Measurements from ENCODE around the gene ANAPC1. TPM values are rescaled to one million over a fixed set of nuclear protein-coding genes. Genes with fewer than 3 reads are reported as not detected.
A peak's percentile ranks its signal among the peaks of the same experiment; 100 is the strongest.

ANAPC1 gene
- total and polyA plus RNA-seq, 2 donors from 2014 or later = 5.8 to 33.2 TPM

DNA sequence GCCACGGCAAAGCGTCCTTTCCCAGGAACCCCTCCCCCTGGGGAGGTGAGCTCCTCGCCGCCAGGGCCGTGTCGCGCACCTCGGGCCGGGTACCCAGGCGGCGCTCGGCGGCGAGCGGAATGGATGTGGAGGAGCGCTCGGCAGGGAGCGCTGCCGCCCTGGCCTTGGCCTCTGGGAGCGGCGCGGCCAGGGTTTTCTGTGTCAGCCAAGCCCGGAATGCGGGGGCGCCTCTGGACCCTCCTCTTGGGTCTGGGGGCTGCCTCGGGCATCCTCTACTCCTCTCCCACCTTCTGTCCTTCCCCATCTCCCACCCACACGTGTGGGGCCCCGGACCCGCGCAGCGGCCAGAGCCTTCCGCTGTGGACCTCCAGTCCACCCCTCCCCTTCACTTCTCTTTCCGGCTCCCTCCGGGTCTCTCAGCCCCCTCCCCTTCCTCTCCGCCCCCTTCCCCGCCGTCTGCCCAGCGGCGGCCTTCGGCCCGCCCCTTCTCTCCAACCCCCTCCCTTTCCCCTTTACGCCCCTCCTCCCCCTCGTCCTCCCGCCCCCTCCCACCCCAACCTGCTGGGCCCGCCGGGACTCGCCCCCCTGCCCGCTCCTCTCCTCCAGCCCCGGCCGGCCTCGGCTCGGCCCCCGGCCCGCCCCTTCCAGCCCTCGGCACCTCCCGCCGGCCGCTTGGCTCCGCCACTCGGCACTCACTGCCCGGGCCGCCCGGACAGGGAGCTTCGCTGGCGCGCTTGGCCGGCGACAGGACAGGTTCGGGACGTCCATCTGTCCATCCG, 14.1 kb upstream of the ANAPC1 start, which contains the start of gene MERTK:
TSS of gene MERTK (plus strand) at position 684 of the 779 bp plus-strand sequence. CDS start 129 bp downstream, outside the sequence.
- Histone ChIP-seq H3K27ac (ENCODE audit: low read depth in 2 of 2, low read length in 2 of 2) (peak within 1 kb of the TSS; percentile 82 to 88), H3K4me1 (ENCODE audit: control insufficient read depth in 2 of 3, insufficient read depth in 2 of 3, low read depth in 1 of 3, low read length in 3 of 3) (peaks cover 3 to 21% (median 16%) of the 10 kb centered on the region in 3 donors), H3K36me3 (ENCODE audit: control insufficient read depth in 2 of 3, insufficient read depth in 3 of 3, low read length in 3 of 3) (no peaks in the 10 kb centered on the region), H3K9ac (ENCODE audit: low read length in 3 of 3) (peak within 1 kb of the TSS; percentile 42 to 83 (median 77)), H3K4me3 (ENCODE audit: low read length in 3 of 3) (peak within 1 kb of the TSS; percentile 75 to 91 (median 84)), H3K9me3 (ENCODE audit: control insufficient read depth in 2 of 3, insufficient read depth in 1 of 3, low read length in 3 of 3) (no peaks in the 10 kb centered on the region), H3K27me3 (ENCODE audit: control insufficient read depth, insufficient read depth, low read length) (no peaks in the 10 kb centered on the region)
- TF ChIP-seq, protein P1, sequence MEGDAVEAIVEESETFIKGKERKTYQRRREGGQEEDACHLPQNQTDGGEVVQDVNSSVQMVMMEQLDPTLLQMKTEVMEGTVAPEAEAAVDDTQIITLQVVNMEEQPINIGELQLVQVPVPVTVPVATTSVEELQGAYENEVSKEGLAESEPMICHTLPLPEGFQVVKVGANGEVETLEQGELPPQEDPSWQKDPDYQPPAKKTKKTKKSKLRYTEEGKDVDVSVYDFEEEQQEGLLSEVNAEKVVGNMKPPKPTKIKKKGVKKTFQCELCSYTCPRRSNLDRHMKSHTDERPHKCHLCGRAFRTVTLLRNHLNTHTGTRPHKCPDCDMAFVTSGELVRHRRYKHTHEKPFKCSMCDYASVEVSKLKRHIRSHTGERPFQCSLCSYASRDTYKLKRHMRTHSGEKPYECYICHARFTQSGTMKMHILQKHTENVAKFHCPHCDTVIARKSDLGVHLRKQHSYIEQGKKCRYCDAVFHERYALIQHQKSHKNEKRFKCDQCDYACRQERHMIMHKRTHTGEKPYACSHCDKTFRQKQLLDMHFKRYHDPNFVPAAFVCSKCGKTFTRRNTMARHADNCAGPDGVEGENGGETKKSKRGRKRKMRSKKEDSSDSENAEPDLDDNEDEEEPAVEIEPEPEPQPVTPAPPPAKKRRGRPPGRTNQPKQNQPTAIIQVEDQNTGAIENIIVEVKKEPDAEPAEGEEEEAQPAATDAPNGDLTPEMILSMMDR (IDR thresholded peaks at IDR 0.05; ENCODE audit: borderline replicate concordance, extremely low read depth, insufficient read depth) = peak; percentile 78
- intact Hi-C loops (cut with DNase I) = loop anchor here (5.0 kb wide), 1 partner anchor 149 kb away; no protein-coding TSS in a partner anchor
- DNase-seq (peak; percentile 97 to 98 (median 97)), FAIRE-seq (no peak)

DNA sequence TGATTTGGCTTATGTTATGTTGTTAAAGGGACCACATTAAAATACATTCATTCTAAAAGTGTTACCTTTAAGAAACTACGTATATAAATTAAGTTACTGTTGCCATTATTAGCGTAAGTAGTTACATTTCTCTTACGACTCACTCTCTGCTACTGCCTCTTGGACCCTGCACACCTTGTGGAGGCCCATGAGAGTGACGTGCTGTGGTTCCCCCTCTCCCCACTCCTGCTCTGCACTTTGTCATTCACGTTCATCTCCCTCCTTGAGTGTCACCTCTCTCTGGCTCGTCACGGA, 13.6 kb upstream of the ANAPC1 start:
- DNase-seq (no peak), FAIRE-seq (no peak)
- H3K36me3 ChIP-seq (ENCODE audit: control insufficient read depth in 2 of 3, insufficient read depth in 3 of 3, low read length in 3 of 3) = no peaks in the 10 kb centered on the region
- H3K27me3 ChIP-seq (ENCODE audit: control insufficient read depth, insufficient read depth, low read length) = no peaks in the 10 kb centered on the region
- H3K9me3 ChIP-seq (ENCODE audit: control insufficient read depth in 2 of 3, insufficient read depth in 1 of 3, low read length in 3 of 3) = no peaks in the 10 kb centered on the region
- peak overlapping the region; percentile 75 to 91 (median 84) for H3K4me3 ChIP-seq (ENCODE audit: low read length in 3 of 3)
- peak overlapping the region; percentile 72 to 87 for H3K27ac ChIP-seq (ENCODE audit: low read depth in 2 of 2, low read length in 2 of 2)
- peaks cover 3 to 18% (median 14%) of the 10 kb centered on the region in 3 donors for H3K4me1 ChIP-seq (ENCODE audit: control insufficient read depth in 2 of 3, insufficient read depth in 2 of 3, low read depth in 1 of 3, low read length in 3 of 3)
- peak overlapping the region; percentile 42 to 83 (median 77) for H3K9ac ChIP-seq (ENCODE audit: low read length in 3 of 3)
- intact Hi-C loops (cut with DNase I) = loop anchor here (5.0 kb wide), 1 partner anchor 150 kb away; no protein-coding TSS in a partner anchor
- TF ChIP-seq, protein P1 (IDR thresholded peaks at IDR 0.05; ENCODE audit: borderline replicate concordance, extremely low read depth, insufficient read depth) = no peak

DNA sequence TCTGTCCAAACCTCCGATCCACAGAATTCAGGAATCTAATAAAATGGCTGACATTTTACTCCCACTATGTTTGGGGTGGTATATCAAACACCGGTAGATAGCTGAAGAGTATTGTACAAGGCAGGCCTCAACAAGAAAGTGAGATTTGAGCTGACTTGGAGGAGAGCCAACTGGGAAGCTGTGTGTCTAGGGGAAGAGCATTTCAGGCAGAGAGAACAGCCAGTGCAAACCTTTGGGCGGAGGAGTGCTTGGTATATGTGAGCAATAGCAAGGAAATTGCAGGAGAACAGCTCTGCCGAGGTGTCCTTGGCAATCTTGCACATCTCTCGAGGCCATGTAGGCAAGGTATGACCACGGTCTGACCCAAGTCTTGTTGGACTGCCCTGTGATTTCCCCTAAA, 12.6 kb upstream of the ANAPC1 start:
- H3K36me3 ChIP-seq (ENCODE audit: control insufficient read depth in 2 of 3, insufficient read depth in 3 of 3, low read length in 3 of 3) = no peaks in the 10 kb centered on the region
- no peak overlapping the region for H3K4me3 ChIP-seq (ENCODE audit: low read length in 3 of 3)
- H3K9ac ChIP-seq (ENCODE audit: low read length in 3 of 3) = no peak overlapping the region
- H3K27ac ChIP-seq (ENCODE audit: low read depth in 2 of 2, low read length in 2 of 2) = no peak overlapping the region
- H3K4me1 ChIP-seq (ENCODE audit: control insufficient read depth in 2 of 3, insufficient read depth in 2 of 3, low read depth in 1 of 3, low read length in 3 of 3) = peaks cover 3 to 13% (median 11%) of the 10 kb centered on the region in 3 donors
- FAIRE-seq = no peak
- TF ChIP-seq, protein P1 (IDR thresholded peaks at IDR 0.05; ENCODE audit: borderline replicate concordance, extremely low read depth, insufficient read depth) = no peak
- no peak for DNase-seq
- intact Hi-C loops (cut with DNase I) = loop anchor here (5.0 kb wide), 1 partner anchor 151 kb away; no protein-coding TSS in a partner anchor
- no peaks in the 10 kb centered on the region for H3K9me3 ChIP-seq (ENCODE audit: control insufficient read depth in 2 of 3, insufficient read depth in 1 of 3, low read length in 3 of 3)
- H3K27me3 ChIP-seq (ENCODE audit: control insufficient read depth, insufficient read depth, low read length) = no peaks in the 10 kb centered on the region

Measured in kidney (tissue), 14 donors.